ENCODE results near the gene ALS2CL.
A peak's percentile ranks its signal among the peaks of the same experiment; 100 is the strongest.
"Not testable (repeated sequence)": the region's sequence is repeated elsewhere in the genome, so short reads cannot be mapped to it uniquely, and the experiment has no call there.

The ALS2CL gene, protein sequence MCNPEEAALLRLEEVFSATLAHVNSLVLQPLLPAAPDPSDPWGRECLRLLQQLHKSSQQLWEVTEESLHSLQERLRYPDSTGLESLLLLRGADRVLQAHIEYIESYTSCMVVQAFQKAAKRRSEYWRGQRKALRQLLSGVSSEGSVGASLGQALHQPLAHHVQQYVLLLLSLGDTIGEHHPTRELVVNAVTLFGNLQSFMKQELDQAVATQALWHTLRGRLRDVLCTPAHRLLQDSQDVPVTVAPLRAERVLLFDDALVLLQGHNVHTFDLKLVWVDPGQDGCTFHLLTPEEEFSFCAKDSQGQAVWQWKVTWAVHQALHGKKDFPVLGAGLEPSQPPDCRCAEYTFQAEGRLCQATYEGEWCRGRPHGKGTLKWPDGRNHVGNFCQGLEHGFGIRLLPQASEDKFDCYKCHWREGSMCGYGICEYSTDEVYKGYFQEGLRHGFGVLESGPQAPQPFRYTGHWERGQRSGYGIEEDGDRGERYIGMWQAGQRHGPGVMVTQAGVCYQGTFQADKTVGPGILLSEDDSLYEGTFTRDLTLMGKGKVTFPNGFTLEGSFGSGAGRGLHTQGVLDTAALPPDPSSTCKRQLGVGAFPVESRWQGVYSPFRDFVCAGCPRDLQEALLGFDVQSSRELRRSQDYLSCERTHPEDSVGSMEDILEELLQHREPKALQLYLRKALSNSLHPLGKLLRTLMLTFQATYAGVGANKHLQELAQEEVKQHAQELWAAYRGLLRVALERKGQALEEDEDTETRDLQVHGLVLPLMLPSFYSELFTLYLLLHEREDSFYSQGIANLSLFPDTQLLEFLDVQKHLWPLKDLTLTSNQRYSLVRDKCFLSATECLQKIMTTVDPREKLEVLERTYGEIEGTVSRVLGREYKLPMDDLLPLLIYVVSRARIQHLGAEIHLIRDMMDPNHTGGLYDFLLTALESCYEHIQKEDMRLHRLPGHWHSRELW

DNA sequence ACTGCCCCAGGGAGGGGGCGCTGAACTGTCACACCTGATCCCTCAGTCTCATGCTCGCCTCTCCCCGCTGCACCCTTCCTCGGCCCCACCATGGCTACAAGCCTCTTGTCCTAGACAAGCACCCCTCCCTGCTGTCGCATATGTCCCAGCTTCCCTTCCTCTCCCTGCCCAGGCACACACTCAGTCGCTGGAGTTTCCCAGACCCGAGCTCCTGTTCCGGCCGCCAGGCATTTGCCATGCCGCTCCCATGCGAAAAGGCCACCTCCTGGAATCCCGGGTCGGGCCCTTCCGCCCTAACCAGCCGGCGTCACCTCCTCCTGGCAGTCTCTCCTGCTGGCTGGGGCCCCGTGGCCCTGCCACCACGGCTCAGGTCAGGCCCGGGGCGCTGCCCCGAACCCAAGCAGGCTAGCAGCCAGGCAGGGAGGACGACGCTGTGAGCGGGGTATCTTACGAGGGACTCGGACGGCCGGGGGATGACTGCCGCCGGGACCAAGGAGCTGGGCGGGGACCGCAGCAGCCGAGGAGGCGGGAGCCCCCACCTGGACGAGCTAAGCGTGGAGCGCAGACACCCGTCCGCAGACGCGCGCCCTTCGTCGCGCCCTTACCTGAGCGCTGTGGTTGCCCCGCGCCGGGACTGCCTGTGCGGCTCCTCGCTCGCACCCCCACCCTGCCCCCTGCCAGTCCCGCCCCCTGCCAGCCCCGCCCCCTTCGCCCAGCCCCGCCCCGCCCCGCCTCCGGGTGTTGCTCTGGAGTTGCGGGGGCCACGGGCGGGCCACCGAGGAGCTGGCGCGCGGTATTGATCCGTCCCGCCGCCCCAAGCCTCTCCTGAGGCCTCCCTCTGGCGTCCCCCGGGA is at the start of gene ALS2CL:
Gene ALS2CL (minus strand): TSS at position 642 of the 854 bp plus-strand sequence. CDS start 4,239 bp downstream, outside the sequence.
- DNase-seq (ENCODE audit: low spot score) (peak; percentile 31), FAIRE-seq (no peak)

DNA sequence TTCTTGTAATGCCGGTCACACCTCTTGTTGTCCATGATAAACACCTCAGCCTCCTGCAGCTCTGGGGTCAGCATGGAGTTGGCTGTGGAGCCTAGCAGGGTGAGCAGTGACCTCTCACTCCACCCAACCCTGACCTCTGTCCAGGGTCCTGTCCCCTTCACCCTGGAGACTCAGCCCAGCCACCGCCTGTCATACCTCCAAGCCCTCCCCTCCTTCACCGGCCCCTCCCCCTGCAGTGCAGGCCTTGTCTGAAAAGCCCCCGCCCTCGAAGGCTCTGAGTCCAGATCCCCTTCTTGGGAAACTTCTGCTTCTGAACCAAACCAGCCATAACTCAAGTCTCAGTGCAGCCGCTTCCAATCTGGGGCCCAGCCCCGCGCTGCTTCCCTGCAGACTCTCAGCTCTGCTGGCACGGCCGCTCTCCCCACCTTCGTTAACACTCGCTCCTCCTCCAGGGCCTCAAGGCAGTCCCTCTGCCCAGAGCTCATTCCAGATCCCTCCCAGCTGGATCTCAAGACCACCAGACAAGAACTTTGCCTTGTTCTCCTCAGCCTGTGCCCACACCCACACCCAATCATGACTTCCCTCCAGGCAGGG is 49.6 kb upstream of the ALS2CL start:
- no peak for FAIRE-seq

DNA sequence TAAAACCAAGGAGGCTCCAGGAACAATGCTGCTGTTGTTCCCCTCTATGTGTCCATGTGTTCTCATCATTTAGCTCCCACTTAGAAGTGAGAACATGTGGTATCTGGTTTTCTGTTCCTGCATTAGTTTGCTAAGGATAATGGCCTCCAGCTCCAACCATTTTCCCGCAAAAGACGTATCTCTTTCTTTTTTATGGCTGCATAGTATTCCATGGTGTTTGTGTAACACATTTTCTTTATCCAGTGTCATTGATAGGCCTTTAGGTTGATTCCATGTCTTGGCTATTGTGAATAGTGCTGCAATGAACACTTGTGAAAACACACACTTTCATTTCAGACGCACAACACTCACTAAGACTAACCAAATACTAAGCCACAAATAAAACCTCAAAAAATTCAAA is 46.1 kb upstream of the ALS2CL start:
- not testable (repeated sequence) for DNase-seq (ENCODE audit: low spot score); FAIRE-seq

More for the DNA sequence above, 49.6 kb upstream of the ALS2CL start:
- no peak for DNase-seq (ENCODE audit: low spot score)

DNA sequence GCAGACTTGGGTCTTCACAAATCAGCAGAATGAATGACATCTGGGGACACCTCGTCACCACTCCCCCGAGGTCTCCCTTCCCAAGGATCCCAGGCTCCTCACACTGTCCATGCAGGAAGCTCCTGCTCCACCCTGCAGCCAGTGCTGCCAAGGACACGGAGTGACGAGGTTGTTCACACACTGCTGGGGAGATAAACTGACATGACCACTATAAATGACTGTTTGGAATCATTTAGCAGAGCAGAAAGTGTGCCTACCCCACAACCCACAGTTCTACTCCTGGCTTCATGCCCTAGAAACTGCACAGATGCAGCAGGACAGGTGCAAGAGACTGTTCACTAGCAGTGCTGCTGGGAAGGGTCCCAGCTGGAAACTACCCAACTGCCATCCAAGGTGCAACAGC is 43.9 kb upstream of the ALS2CL start:
- FAIRE-seq = no peak
- DNase-seq (ENCODE audit: low spot score) = no peak

DNA sequence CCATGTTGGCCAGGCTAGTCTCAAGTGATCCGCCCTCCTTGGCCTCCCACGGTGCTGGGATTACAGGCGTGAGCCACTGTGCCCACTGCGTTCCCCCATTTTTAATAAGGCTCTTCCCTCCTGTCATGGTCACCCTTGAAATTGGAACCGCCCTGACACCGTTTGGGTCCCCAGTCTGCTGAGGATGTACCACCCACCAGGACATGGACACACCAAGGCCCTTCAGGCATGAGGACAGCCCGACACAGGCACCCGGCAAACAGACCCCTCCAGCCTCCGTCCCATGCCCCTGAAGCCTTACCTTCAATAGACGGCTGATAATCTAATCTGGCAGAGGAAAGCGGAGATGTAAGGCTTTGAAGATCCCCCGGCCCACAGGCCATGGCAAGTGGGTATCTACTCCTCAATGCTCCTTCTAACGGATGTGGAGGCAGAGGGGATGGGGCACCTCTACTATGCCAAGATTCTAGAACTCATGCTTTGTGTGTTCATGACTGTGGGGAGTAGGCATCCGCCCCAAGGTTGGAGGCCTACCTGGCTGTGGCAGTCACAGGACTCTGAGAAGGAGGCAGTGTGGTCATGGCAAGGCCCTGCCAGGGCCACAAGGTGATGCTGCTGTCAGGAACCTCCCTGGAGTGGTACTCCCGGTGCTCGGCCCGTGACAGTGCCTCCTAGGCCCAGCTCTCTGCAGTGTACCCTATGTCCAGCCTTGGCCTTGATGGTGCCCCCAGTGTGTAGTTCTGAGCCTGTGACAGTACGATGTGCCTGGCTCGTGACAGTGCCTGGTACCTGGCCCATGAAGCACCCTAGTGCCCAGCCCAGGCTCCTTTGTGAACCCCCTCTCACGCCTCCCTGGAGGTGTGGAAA is 42.8 kb upstream of the ALS2CL start:
- FAIRE-seq (no peak), DNase-seq (ENCODE audit: low spot score) (no peak)

GRCh38 chr3:46734773-46735172 is 41.3 kb upstream of the ALS2CL start:
- DNase-seq (ENCODE audit: low spot score) = no peak
- no peak for FAIRE-seq

DNA sequence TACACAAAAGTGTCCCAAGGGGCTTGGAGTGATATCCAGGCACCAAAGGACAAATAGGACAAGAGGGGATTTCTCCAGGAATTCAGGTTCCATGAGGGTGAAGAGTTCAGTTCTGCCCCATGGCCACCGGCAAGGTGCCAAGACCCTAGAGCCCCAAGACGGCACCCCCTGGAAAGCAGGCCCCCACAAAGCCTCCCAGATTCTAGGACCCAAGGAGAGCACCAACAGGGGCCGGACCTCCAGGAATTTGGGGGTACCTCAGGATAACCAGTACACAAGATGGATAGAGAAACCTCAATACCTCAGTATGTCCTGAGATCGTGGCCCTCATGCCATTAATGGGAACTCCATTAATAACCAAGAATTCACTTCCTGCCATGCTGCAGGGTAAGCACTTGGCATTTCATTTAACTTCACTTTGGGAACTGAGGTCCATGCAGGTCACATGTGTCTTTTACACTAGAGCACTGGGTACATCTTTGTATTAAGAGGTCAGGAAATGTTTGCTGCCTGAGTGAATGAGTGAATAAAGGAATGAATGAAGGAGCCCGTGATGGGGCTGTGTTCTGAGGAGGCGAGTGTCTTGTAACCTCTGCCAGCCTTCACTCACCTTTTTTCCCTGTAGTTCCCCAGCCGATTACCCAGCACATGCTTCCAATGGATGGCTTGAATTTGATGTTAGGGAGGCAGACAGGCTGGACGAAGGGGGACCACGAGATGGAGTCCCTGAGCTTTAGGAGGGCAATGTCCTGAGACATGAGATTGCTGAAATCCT is 39.7 kb upstream of the ALS2CL start:
- DNase-seq (ENCODE audit: low spot score) (no peak), FAIRE-seq (no peak)

- DNase-seq (ENCODE audit: low spot score) = no peak
- FAIRE-seq = no peak
These were observed 38.3 kb upstream of the ALS2CL start for GRCh38 chr3:46731795-46732194.

DNA sequence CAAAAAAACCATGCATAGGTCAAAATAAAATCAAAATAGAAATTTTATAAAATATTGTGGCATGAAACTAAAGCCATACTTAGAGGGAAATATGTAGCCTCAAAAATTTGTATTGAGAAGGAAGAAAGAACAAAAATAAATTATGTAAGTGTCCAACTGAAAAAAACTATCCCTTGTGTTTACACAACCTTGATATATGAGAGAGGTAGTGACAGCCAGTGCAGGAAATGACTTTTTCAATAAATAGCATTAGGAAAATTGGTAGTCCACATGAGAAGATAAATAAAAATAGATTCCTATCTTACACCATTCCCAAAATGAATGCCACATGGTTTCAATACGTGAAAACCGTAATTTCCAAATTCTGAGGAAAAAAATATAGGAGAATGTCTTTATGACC is 37.3 kb upstream of the ALS2CL start:
- DNase-seq (ENCODE audit: low spot score) (no peak), FAIRE-seq (no peak)

DNA sequence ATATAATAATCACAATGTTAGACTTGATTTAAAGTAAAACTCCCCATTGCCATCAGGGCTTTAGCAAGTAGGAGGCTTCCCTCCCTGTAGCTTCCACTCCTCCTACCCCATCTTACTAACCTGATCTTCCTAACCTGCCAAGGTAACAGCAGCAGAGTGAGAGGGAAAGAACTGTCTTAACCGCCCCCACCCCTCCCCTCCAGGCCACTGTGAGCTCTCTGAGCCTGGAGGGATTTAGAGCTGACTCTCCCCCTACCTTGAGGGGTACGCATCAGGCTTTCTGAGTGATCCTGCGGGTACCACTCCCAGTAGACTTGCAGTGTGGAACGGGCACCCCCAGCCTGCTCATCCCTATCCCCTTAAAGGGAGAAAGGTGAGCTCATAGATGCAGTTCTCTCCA is 35.6 kb upstream of the ALS2CL start:
- DNase-seq (ENCODE audit: low spot score) (no peak), FAIRE-seq (no peak)

- no peak for DNase-seq (ENCODE audit: low spot score)
- FAIRE-seq = no peak
These were observed 32.3 kb upstream of the ALS2CL start for GRCh38 chr3:46725621-46726314.

GRCh38 chr3:46724424-46724823 is 30.9 kb upstream of the ALS2CL start:
- FAIRE-seq (no peak), DNase-seq (ENCODE audit: low spot score) (no peak)

DNA sequence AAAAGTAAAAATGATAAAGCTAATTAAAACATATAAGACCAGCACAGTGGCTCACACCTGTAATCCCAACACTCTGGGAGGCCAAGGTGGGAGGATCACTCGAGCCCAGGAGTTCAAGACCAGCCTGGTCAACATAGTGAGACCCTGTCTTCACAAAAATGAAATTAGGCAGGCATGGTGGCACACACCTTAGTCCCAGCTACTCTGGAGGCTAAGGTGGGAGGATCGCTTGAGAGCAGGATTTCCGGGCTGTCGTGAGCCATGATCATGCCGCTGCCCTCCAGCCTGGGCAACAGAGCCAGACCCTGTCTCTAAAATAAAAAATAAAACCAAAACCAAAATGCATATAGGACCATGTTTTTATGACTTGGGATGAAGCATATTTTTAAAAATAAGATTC is 29.0 kb upstream of the ALS2CL start:
- FAIRE-seq (no peak), DNase-seq (ENCODE audit: low spot score) (no peak)

- no peak for DNase-seq (ENCODE audit: low spot score)
- FAIRE-seq = no peak
These were observed 27.5 kb upstream of the ALS2CL start for GRCh38 chr3:46721009-46721408.

GRCh38 chr3:46719735-46720271 is 26.3 kb upstream of the ALS2CL start:
- FAIRE-seq (no peak), DNase-seq (ENCODE audit: low spot score) (no peak)

- no peak for DNase-seq (ENCODE audit: low spot score)
- FAIRE-seq = no peak
These were observed 25.6 kb upstream of the ALS2CL start for GRCh38 chr3:46719044-46719565.

- FAIRE-seq (no peak), DNase-seq (ENCODE audit: low spot score) (no peak)
These were observed 24.2 kb upstream of the ALS2CL start, which contains the start of gene PRSS50 for GRCh38 chr3:46717447-46718231. Gene PRSS50 (minus strand): TSS chr3:46717869. CDS start chr3:46717824, 45 bp downstream.

All from RCC 7860 (cell line).